ENCODE results near the gene KCNK4. TPM values are rescaled to one million over a fixed set of nuclear protein-coding genes. Genes with fewer than 3 reads are reported as not detected.

KCNK4 gene
- total and polyA plus RNA-seq, 2 of the 13 experiments (the other 11 are each of a cell fraction or from before 2014, with no cell fraction given) = not detected

DNA sequence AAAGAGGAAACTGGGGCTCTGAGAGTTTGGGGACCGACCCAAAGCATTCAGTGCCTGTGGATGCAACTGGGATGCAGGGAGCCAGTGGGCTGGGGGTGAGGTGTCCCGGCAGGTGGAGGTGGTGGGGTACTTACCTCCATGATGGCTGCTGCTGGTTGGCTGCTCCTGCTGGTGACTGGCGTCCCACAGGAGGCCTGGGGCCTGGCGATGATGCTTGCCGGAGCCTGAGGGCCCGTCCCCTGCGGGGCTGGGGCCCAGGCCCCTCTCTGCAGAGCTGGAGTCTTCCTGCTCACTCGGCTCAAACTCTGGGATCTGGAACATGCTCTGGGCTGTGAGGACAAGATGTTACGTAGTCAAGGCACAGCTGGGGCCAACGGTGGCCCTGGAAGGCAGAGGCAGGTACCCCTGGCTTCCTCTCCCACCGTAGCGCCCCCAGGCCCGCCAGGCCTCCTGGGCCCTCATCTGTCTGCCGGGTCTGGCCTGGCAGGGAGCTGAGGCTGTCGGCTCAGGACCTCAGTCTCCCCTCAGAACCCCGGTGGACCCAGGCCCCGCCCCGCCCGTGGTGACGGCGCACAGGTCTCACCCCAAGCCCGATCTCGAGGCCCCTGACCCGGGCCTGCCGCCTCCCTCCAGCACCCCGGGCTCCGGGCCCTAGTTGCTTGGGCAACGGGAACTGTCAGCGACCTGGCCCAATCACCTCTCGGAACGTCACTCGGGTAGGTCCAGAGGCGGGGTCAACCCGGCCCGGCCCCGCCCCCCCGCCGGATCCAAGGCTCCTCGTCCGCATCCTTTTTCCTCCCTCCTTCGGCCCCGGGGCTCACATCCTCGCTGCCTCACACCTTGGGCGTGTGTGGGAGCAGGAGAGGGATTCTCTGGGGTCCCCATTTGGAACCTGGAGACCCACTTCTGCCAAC lies 6.8 kb upstream of the KCNK4 start, which contains the start of gene BAD (continued):
- no peak for TF ChIP-seq KLF11 (CRISPR knock-in tag; IDR thresholded peaks at IDR 0.05)
- no peak for TF ChIP-seq EHMT2 (IDR thresholded peaks at IDR 0.05; ENCODE audit: borderline replicate concordance, low read depth, low read length)
- TF ChIP-seq ZNF12 (CRISPR knock-in tag; IDR thresholded peaks at IDR 0.05) = no peak
- TF ChIP-seq ARNTL (CRISPR knock-in tag; IDR thresholded peaks at IDR 0.05) = no peak
- no peak for TF ChIP-seq NFE2L2 (IDR thresholded peaks at IDR 0.05; ENCODE audit: low read length)
- TF ChIP-seq ZNF674 (CRISPR knock-in tag; IDR thresholded peaks at IDR 0.05; ENCODE audit: low read depth) = no peak
- TF ChIP-seq NR2C2 (CRISPR knock-in tag; IDR thresholded peaks at IDR 0.05; ENCODE audit: borderline replicate concordance) = no peak
- TF ChIP-seq, protein P1, sequence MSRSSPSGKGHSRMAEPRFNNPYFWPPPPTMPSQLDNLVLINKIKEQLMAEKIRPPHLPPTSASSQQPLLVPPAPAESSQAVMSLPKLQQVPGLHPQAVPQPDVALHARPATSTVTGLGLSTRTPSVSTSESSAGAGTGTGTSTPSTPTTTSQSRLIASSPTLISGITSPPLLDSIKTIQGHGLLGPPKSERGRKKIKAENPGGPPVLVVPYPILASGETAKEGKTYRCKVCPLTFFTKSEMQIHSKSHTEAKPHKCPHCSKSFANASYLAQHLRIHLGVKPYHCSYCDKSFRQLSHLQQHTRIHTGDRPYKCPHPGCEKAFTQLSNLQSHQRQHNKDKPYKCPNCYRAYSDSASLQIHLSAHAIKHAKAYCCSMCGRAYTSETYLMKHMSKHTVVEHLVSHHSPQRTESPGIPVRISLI (CRISPR knock-in tag; IDR thresholded peaks at IDR 0.05; ENCODE audit: borderline replicate concordance) = no peak
- TF ChIP-seq SP2 (CRISPR knock-in tag; IDR thresholded peaks at IDR 0.05) = peak; percentile 90
- TF ChIP-seq SNAPC4 (CRISPR knock-in tag; IDR thresholded peaks at IDR 0.05) = no peak
- TF ChIP-seq ZNF709 (CRISPR knock-in tag; IDR thresholded peaks at IDR 0.05) = no peak
- no peak for TF ChIP-seq KLF12 (CRISPR knock-in tag; IDR thresholded peaks at IDR 0.05; ENCODE audit: borderline replicate concordance)
- TF ChIP-seq ZNF629 (CRISPR knock-in tag; conservative IDR thresholded peaks at IDR 0.05) = no peak
- no peak for TF ChIP-seq SETDB1 (CRISPR knock-in tag; IDR thresholded peaks at IDR 0.05; ENCODE audit: borderline replicate concordance)
- TF ChIP-seq ZMYM3 (CRISPR knock-in tag; IDR thresholded peaks at IDR 0.05) = no peak
- no peak for TF ChIP-seq ZNF816 (CRISPR knock-in tag; IDR thresholded peaks at IDR 0.05; ENCODE audit: borderline replicate concordance)
- TF ChIP-seq, protein P2, sequence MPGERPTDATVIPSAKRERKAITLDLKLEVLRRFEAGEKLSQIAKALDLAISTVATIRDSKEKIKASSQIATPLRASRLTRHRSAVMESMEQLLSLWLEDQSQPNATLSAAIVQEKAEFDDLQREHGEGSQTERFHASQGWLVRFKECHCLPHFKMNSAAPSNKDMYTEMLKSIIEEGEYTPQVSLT (CRISPR knock-in tag; IDR thresholded peaks at IDR 0.05; ENCODE audit: borderline replicate concordance, low read depth) = no peak
- TF ChIP-seq THAP8 (CRISPR knock-in tag; IDR thresholded peaks at IDR 0.05; ENCODE audit: borderline replicate concordance) = no peak
- no peak for TF ChIP-seq ZNF616 (CRISPR knock-in tag; IDR thresholded peaks at IDR 0.05; ENCODE audit: low read depth)
- no peak for TF ChIP-seq ZNF547 (CRISPR knock-in tag; IDR thresholded peaks at IDR 0.05)
- TF ChIP-seq, protein P3, sequence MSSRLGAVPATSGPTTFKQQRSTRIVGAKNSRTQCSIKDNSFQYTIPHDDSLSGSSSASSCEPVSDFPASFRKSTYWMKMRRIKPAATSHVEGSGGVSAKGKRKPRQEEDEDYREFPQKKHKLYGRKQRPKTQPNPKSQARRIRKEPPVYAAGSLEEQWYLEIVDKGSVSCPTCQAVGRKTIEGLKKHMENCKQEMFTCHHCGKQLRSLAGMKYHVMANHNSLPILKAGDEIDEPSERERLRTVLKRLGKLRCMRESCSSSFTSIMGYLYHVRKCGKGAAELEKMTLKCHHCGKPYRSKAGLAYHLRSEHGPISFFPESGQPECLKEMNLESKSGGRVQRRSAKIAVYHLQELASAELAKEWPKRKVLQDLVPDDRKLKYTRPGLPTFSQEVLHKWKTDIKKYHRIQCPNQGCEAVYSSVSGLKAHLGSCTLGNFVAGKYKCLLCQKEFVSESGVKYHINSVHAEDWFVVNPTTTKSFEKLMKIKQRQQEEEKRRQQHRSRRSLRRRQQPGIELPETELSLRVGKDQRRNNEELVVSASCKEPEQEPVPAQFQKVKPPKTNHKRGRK (CRISPR knock-in tag; IDR thresholded peaks at IDR 0.05) = no peak

Measured in HepG2 (cell line).